Right ventricle myocardium superior (tissue), 1 donor: ENCODE data around the gene IGFBP5. TPM values are rescaled to one million over a fixed set of nuclear protein-coding genes. Genes with fewer than 3 reads are reported as not detected.

Experiments used
- ATAC-seq: fragments of 200-7000 bp; cut with Tn5 transposase; one replicate; pipeline ENCODE4 v1.9.1; 2020; ENCODE audit warnings: mild to moderate bottlenecking; ENCODE audit not compliant: poor library complexity
- DNase-seq: peaks from one replicate; pipeline ENCODE4 v3.0.0-alpha.2; 2020
- intact Hi-C: fragments of 100-400 bp; cut with DNase I; formaldehyde crosslinking; loops from one replicate; pipeline ENCODE4 v1.11.2; 2022
- total RNA-seq: library from RNA; stranded (reverse); fragmentation: NEBNext Ultra II Directional; extraction: Animal tissue kit (Norgen Biotek cat#: 25700); gene quantifications from one replicate; pipeline ENCODE4 v1.2.1, GENCODE V29; 2021
- donor health status: DM: no; HTN: yes; CAD: no; lungs with severe emphysema.

IGFBP5 gene
- total RNA-seq, 1 donor from 2014 or later: 134 TPM

DNA sequence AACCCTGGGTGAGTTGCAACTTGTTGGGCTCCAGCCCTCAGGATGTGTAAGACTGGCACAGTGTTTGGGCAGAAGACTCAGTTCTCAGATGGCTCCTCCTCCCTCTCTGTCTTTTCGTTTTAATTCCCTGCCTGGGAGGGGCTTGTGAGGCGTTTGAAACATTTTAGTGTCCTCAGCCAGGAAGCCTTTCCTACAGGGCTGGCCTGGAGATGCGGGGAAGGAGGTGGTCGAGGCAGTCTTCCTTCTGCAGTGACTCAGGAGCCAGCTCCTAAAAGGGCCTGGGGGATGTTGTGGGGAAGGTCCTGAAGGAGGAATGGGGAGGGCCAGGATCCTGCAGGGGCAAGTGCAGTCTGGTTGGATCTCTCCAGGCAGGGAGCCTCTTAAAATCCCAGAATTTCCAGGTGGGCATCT lies 22.1 kb upstream of the IGFBP5 start:
- intact Hi-C loops: no loop called here
- DNase-seq (no peak), ATAC-seq (no peak)

DNA sequence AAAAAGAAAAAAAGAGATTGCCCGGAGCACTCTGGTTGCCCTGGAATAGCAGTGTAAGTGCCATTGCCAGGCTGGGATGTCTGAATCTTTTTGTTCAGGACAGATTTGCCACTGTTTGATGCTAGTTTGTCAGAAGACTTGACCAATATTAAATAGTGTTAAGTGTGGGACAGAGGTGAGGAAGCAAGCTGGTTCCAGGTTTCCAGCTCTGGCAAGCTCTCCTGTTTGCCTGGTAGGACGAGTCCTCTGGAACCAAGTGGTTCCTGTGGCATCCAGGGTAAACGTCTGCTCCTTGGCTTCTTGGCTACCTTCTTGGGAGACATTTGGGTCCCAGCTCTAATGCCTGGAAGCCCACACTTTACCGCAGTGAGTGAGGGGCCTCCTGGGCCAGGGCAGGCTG lies 20.8 kb upstream of the IGFBP5 start:
- DNase-seq (no peak), ATAC-seq (no peak)
- intact Hi-C loops: no loop called here

DNA sequence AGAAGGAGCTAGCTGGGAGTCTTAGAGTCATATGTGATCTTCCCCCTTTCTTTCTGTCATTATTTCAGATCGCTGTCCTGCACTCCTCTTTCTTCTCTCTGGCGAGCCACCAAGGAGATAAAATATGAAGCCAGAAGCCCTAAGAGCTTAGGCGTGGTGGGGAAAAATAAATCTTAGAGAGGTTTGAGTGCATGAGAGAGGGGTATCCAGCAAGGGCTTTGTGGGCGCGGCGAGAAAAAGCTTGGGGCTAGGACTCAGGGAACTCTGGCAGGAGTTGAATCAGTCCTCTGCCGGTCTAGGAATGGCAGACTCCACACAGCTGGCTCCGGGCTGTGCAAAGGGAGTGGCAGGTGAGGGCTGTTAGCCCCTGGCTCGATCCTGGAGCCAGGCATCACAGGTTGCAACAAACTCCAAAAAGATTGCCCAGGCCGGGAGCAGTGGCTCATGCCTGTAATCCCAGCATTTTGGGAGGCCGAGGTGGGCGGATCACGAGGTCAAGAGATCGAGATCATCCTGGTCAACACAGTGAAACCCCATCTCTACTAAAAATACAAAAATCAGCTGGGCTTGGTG lies 20.1 kb upstream of the IGFBP5 start:
- ATAC-seq (peak; percentile 28), DNase-seq (no peak)
- intact Hi-C loops: no loop called here

DNA sequence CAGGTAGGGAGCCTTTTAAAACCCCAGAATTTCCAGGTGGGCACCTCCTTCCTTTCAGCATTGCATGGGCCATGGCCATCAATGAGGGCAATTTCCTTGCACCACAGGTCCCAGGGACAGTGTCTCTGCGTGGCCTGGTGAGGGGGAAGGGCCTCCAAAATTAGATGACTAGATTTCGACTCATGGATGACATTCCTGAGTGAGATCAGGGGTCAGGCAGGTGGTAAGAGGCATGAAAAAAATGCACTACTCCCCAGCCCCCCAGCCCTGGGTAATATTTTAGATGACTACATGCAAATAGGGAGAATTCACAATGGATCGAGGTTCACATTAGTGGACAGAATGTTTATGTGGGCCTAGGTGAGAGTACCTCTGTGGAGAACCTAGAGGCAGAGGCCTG lies 19.0 kb upstream of the IGFBP5 start:
- DNase-seq (no peak), ATAC-seq (no peak)
- intact Hi-C loops: no loop called here

DNA sequence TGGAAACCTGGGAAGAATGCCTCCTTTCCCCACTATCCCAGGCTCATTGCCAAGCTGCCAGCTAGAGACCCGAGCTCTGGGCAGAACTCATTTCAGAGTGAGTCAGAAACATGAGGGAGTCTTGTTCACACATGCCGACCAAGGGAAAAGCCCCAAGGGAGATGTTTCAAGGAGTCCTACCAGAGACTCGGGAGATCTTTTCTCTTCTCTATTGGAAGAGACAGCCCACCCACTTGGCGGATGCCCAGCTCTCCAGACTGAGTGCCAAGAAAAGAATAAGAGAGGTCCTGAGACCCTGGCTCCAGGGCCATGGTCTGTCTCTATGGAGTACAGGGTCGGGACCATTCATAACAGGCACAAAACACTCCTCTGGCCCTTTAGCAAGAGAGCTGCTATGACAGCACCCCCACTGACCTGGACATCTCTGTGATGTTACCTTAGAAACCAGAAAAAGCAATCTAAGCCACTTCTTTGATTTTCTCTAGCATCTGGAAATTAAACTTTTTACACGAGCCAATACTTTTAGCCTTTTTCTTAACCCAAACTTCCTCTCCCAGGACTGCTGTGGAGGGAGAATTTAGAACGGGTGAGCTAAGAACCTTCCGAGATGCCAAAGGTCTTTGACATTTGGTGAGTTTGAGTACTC lies 18.5 kb upstream of the IGFBP5 start:
- peak; percentile 76 for DNase-seq
- intact Hi-C loops: no loop called here
- peak; percentile 65 for ATAC-seq

DNA sequence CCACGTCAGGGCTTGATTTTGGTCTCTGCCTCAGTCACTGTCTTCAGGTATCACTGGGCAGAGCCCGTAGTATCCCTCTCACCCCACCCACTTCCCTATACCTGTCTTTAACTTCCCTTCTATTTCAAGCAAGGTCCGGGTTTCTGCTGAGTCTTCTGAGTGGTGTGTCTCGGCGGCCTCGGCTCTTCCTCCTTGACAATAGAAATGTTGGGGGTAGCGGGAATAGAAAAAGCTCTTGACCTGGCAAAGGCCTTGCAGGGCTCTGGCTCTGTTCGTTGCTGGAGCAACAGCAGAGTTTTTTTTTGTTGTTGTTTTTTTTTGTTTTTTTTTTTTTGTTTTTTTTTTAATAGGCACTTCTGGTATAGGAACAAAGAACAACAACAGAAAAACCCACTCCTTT lies 16.0 kb upstream of the IGFBP5 start:
- DNase-seq: no peak
- intact Hi-C loops: no loop called here
- no peak for ATAC-seq

DNA sequence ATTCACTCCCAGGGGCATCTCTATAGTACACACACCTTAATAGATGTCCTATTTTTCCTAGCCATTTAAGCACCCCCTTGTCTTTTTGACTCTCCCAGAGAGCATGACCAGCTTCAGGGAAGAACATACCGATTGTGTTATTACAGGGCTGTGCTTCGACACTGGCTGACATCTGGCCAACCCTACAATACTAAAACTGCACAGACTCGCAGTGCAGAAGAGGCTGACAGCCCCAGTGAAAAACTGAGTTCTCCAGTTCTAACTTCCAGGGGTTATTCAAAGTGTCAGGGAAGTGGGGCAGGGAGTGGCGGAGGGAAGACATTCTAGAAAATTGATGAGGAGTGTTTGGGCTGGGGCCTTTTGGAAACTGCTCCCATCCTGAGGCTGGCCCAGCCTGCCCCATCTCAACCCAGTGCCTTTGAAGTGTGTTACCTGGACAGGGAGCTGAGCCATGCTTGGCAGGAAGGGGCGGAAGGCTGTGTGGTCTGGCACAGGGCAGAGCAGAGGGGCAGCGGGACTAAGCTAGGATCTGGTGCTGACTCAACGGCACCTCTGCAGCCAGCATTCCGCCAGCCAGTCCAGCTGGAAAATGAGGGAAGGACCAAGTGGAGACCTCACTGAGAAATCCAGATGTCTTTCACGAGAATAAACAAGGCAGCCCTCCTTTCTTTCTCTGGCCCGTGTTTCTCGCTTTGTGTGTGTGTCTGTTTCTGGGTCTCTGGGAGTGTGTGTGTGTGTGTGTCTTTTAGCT lies 15.4 kb upstream of the IGFBP5 start:
- intact Hi-C loops: no loop called here
- ATAC-seq: peak; percentile 65
- DNase-seq: peak; percentile 56

DNA sequence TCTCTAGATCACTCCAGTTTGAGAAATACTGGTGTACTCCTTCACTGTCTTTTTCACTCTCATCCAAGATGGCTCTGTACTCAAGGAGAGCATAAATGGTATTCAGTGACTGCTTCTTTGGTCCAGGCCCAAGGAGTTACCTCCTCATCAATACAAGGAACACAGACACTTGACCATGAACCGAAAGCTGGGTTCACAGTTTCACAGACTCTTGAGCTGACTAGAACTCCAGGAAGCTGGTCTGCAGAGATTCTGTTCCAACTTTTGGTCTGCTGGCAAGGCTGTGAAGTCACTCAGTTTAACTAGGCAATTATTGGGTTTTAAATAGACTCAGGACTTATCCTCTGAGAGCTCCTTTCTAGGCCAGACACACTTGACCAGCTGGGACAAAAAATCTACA lies 7.4 kb upstream of the IGFBP5 start:
- ATAC-seq (no peak), DNase-seq (no peak)
- intact Hi-C loops: loop anchor here (10.0 kb wide), 1 partner anchor 142 kb away; no protein-coding TSS in a partner anchor

DNA sequence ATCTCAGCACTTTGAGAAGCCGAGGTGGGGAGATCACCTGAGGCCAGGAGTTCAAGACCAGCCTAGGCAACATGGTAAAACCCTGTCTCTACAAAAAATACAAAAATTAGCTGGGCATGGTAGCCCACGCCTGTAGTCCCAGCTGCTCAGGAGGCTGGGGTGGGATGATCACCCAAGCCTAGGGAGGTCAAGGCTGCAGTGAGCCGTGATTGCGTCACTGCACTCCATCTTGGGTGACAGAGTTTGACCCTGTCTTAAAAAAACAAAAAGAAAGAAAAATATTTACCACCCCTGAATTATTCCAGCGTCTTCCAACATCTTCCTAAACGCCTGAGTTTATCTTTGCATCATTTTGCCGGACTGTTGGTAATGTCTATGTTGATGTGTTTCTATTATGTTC lies 6.2 kb upstream of the IGFBP5 start:
- ATAC-seq (no peak), DNase-seq (no peak)
- intact Hi-C loops: loop anchor here (10.0 kb wide), 1 partner anchor 143 kb away; no protein-coding TSS in a partner anchor

DNA sequence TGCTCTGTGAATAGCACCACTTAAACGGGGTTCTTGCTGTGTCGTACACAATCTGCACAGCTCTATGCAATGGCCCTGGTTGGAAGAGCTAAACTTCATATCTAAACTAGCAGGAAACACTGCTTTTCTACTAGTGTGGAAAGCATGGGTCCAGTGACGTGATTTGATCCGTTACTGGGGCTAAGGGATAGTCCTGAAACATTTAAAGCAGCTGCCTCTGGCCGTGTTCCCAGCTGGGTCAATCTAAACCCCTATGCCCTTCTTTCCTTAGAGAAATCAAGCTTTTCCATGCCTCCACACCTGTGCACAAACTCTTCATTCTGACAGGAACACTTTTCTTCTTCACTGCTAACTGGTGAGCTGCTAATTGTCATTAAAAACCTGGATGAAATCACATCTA lies 5.4 kb upstream of the IGFBP5 start:
- DNase-seq (no peak), ATAC-seq (no peak)
- intact Hi-C loops: loop anchor here (10.0 kb wide), 1 partner anchor 144 kb away; no protein-coding TSS in a partner anchor

DNA sequence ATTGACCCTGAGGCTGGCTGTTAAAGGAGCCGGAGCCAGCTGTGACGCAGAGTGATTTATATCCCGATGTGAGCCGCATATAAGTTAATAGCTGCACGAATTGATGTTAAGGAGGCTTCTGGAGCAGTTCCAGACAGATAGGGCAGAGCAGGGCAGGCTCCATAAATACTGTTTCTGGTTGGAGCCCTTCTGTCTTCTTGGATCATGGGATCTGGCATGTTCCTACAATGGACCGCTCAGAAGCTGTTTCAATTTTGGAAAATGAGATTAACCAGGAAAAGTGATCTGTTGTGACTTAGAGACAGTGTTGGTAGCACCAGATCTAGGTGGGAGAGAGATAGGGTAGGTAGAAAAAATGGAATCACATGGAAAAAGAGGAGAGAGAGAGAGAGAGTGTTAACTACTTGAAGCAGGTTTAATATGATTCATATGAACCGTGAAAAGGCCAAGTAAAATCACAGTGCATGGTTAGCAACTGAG lies 4.8 kb upstream of the IGFBP5 start:
- ATAC-seq (no peak), DNase-seq (no peak)
- intact Hi-C loops: loop anchor here (10.0 kb wide), 1 partner anchor 145 kb away; no protein-coding TSS in a partner anchor

DNA sequence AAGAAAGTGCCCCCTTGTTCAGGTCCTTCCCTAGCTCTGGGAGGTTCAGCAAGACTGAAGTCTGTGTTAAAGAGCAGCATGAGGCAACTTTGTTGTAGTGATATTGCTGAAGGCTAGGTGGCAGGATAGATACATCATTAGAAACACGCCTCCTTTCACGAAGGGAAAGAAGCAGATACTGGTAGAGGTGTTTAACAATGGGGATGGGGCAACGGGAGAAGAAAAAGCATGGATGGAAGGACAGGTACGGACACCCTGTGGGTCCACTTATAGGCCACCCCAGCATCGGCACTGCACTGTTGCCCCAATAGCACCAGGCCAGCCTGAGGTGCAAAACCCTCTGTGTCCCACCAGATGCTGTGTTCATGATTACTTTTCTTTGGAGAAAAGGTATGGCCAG lies 3.5 kb upstream of the IGFBP5 start:
- DNase-seq: no peak
- intact Hi-C loops: loop anchor here (5.0 kb wide), 4 partner anchors 73 to 813 kb away; no protein-coding TSS in a partner anchor
- peak; percentile 42 for ATAC-seq

DNA sequence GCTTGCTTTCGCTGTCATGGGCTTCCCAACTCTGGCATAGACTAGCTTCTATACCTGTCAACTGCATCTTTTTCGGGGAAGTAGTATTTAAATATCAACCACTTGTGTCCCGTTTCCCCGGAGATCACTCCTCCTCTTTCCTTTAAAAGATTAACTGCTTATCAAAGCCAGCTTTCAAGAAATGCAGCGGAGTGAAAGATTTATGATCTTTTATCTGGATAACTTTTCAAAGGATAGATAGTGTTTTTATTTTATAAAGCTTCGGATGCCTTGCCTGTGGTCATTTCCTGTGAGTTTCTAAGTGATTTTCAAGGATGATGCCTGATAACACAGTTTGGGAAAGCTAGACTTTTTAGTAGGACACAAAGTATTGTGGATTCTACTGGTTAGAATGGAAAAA lies 2.9 kb upstream of the IGFBP5 start:
- ATAC-seq (no peak), DNase-seq (no peak)
- intact Hi-C loops: loop anchor here (5.0 kb wide), 4 partner anchors 74 to 814 kb away; no protein-coding TSS in a partner anchor

DNA sequence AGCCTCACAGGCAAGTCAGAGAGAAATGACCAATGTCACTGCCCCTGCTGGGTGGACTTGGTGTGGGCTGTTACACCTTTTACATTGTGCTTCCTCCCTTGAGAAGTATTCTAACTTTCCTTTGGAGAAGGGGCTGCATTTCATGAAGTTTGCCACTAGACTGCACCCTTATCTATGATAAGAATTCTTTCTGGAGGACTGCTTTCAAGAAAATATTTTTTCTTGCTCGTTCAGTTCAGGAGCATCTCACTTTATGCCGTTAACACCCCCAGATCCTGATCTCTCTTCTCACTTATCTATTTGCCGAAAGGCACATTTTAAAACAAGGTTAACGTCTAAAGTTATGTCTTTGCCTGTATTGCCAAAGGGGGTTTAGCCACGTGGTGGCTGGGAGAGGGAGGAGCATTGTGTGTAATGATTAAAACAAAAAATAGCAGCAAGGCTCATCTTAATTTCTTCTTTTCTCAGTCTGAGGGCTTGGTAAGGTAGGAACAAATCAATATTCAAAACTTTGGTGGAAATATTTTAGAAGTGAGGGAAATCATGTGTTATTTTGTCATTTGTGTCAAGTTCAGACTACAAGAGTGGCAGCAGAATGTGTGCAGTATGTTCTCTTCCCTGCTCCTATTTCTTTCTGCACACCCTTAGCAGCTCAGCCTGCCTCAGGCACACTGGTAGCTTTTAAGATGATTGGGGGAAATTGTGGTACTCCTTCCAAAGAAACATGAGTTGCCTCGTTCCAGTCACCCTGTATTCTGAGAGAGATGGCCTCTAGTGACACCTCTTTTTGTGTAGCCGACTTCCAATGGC lies 1.6 kb upstream of the IGFBP5 start:
- intact Hi-C loops: loop anchor here (5.0 kb wide), 4 partner anchors 75 to 815 kb away; no protein-coding TSS in a partner anchor
- DNase-seq (no peak), ATAC-seq (no peak)

DNA sequence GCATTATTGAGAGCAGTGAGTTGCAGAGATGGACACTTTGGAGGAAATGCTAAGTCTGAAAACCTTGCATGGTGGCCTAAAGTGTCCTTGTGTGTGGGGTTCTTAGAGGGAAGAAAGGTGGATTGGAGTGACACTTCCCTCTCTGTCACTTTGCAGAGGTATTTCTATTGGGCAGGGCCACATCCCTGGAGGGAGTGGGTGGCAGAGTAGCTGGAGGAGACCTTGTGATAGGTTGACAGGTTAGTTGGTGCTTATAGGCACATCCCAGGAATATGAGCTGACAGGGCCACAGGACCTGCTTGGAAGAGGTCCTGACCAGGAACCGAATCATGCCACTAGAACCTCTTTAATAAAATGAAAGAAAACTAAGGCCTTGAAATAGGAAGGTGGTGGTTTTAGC lies 972 bp upstream of the IGFBP5 start:
- no peak for DNase-seq

DNA sequence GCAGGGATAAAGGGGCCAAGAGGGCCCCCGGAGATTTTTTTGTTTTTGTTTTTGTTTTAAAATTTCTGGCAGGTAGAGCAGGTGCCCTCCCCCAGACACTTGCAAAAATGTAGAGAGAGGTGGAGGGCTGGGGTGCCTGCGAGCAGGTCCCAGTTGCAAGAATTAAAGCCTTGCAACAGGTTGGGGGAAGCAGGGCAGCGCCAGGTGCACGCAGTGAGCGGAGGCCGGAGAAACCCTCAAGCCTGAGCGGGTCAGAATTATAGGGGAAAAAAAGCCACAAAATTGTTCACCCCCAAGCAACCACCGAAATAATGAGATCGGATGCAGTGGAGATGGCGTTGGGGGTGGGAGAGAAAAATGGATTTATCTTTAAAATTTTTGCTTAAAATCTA lies 527 bp downstream of the IGFBP5 start:
- ATAC-seq (no peak), DNase-seq (no peak)
- intact Hi-C loops: loop anchor here (5.0 kb wide), 4 partner anchors 77 to 817 kb away; no protein-coding TSS in a partner anchor

More for the DNA sequence above, 972 bp upstream of the IGFBP5 start:
- intact Hi-C loops: loop anchor here (5.0 kb wide), 4 partner anchors 76 to 816 kb away; no protein-coding TSS in a partner anchor
- no peak for ATAC-seq

DNA sequence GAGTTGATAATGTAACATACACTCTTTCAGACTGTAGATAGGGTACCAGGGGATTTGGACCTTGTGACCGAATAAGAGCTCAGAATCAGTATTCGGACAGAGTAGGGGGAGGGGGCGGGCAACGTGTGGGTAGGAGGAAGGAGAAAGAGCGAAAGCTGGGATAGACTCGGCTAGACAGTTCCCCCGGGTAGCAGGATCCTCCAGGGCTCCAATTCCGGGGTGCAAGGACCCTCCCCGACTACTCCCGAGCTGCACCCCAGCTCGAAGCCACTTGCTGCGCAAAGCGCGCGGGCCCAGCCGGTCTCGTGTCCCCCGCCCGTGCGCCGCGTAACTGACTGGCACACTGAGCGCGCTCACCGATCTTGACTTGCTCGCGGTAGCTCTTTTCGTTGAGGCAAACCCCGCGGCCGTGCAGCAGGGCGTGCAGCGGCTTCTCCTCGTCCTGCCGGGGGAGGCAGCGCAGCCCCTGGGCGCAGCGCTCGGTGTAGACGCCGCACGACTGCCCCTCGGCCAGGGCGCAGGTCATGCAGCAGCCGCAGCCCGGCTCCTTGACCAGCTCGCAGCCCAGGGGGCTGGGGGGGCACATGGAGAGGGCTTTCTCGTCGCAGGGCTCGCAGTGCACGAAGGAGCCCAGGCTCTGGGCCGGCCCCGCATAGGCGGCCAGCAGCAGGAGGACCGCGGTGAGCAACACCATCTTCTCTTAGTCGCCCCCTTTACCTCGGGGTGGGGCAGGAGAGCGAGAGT lies 1.1 kb downstream of the IGFBP5 start:
- ATAC-seq: peak; percentile 31
- intact Hi-C loops: no loop called here
- peak; percentile 76 for DNase-seq
